SK-N-SH treated with all-trans-retinoic acid at 6 μM for 48 hours (cell line): ENCODE measurements around the gene DCN.

Experiments used
- ATAC-seq: fragments of 200-7000 bp; cut with Tn5 transposase; 3 replicates; pipeline ENCODE4 v1.9.1; 2020; ENCODE audit warnings: mild to moderate bottlenecking, moderate library complexity
- ARNTL ChIP-seq: fragments of 450-650 bp; formaldehyde crosslinking; IDR thresholded peaks from 2 replicates; pipeline ENCODE4 v1.5.0; 2020; ENCODE audit warnings: low read depth, mild to moderate bottlenecking, moderate library complexity, borderline replicate concordance
- CREB5 ChIP-seq: fragments of 250-450 bp; sonication (Bioruptor Pico); IDR thresholded peaks from 2 replicates; pipeline ENCODE4 v1.5.1; 2020; ENCODE audit warnings: low read depth, mild to moderate bottlenecking, moderate library complexity
- CSRNP3 ChIP-seq: fragments of 250-450 bp; sonication (Bioruptor Pico); IDR thresholded peaks from 2 replicates; pipeline ENCODE4 v1.5.1; 2021; ENCODE audit warnings: mild to moderate bottlenecking, moderate library complexity
- ESRRG ChIP-seq: fragments of 250-450 bp; sonication (Bioruptor Pico); IDR thresholded peaks from 2 replicates; pipeline ENCODE4 v1.6.1; 2021; ENCODE audit warnings: mild to moderate bottlenecking
- ISL1 ChIP-seq: fragments of 250-450 bp; sonication (Bioruptor Pico); IDR thresholded peaks from 2 replicates; pipeline ENCODE4 v2.1.2; 2022; ENCODE audit warnings: mild to moderate bottlenecking, moderate library complexity
- PATZ1 ChIP-seq: fragments of 250-450 bp; sonication (Bioruptor Pico); IDR thresholded peaks from 2 replicates; pipeline ENCODE4 v1.8.0; 2020; ENCODE audit warnings: mild to moderate bottlenecking, moderate library complexity, borderline replicate concordance
- POU6F1 ChIP-seq: fragments of 250-450 bp; sonication (Bioruptor Pico); IDR thresholded peaks from 2 replicates; pipeline ENCODE4 v1.8.0; 2021; ENCODE audit warnings: low read depth, mild to moderate bottlenecking, moderate library complexity, borderline replicate concordance
- PPARA ChIP-seq: fragments of 250-450 bp; sonication (Bioruptor Pico); IDR thresholded peaks from 2 replicates; pipeline ENCODE4 v1.5.0; 2020; ENCODE audit warnings: mild to moderate bottlenecking, borderline replicate concordance
- RARB ChIP-seq: fragments of 250-450 bp; sonication (Bioruptor Pico); IDR thresholded peaks from 2 replicates; pipeline ENCODE4 v1.8.0; 2021; ENCODE audit warnings: mild to moderate bottlenecking, moderate library complexity
- TCF4 ChIP-seq: fragments of 250-450 bp; sonication (Bioruptor Pico); IDR thresholded peaks from 2 replicates; pipeline ENCODE4 v1.8.0; 2021; ENCODE audit warnings: mild to moderate bottlenecking, moderate library complexity, borderline replicate concordance
- TOX ChIP-seq: fragments of 250-450 bp; sonication (Bioruptor Pico); IDR thresholded peaks from 2 replicates; pipeline ENCODE4 v1.8.0; 2021; ENCODE audit warnings: mild to moderate bottlenecking, moderate library complexity, borderline replicate concordance
- TSHZ2 ChIP-seq: fragments of 250-450 bp; sonication (Bioruptor Pico); IDR thresholded peaks from 2 replicates; pipeline ENCODE4 v1.5.0; 2020; ENCODE audit warnings: mild to moderate bottlenecking, moderate library complexity
- ZC3H10 ChIP-seq: fragments of 250-450 bp; sonication (Bioruptor Pico); IDR thresholded peaks from 2 replicates; pipeline ENCODE4 v1.5.1; 2021; ENCODE audit warnings: mild to moderate bottlenecking, moderate library complexity
- ZFP3 ChIP-seq: fragments of 250-450 bp; sonication (Bioruptor Pico); IDR thresholded peaks from 2 replicates; pipeline ENCODE4 v1.5.0; 2020; ENCODE audit warnings: mild to moderate bottlenecking, moderate library complexity
- ZFP30 ChIP-seq: fragments of 450-650 bp; formaldehyde crosslinking; IDR thresholded peaks from 2 replicates; pipeline ENCODE4 v1.5.0; 2022; ENCODE audit warnings: mild to moderate bottlenecking, moderate library complexity
- ZNF565 ChIP-seq: fragments of 450-650 bp; formaldehyde crosslinking; conservative IDR thresholded peaks from 2 replicates; pipeline ENCODE4 v1.5.0; 2020; ENCODE audit warnings: low read depth, mild to moderate bottlenecking, moderate library complexity
- ZNF70 ChIP-seq: fragments of 450-650 bp; formaldehyde crosslinking; IDR thresholded peaks from 2 replicates; pipeline ENCODE4 v1.5.0; 2020; ENCODE audit warnings: mild to moderate bottlenecking, moderate library complexity
- ZNF8 ChIP-seq: fragments of 450-650 bp; formaldehyde crosslinking; IDR thresholded peaks from 2 replicates; pipeline ENCODE4 v1.5.0; 2020; ENCODE audit warnings: mild to moderate bottlenecking, moderate library complexity

Gene DCN

GRCh38 chr12:91226951-91227350, 44.3 kb upstream of the DCN start:
- no peak for ATAC-seq
- TF ChIP-seq RARB (CRISPR knock-in tag) (no peak), ZC3H10 (CRISPR knock-in tag) (no peak), ZNF565 (CRISPR knock-in tag) (no peak), TCF4 (CRISPR knock-in tag) (no peak), POU6F1 (CRISPR knock-in tag) (no peak), PPARA (CRISPR knock-in tag) (no peak), TOX (CRISPR knock-in tag) (no peak), CREB5 (CRISPR knock-in tag) (no peak), ISL1 (CRISPR knock-in tag) (no peak), ZFP3 (CRISPR knock-in tag) (no peak), ARNTL (CRISPR knock-in tag) (no peak), ZNF8 (no peak), CSRNP3 (CRISPR knock-in tag) (no peak), ZNF70 (CRISPR knock-in tag) (no peak), TSHZ2 (CRISPR knock-in tag) (no peak), PATZ1 (CRISPR knock-in tag) (no peak), ZFP30 (CRISPR knock-in tag) (no peak)
- TF ChIP-seq, all 23 proteins: peak for 0

GRCh38 chr12:91225316-91225715, 42.7 kb upstream of the DCN start:
- TF ChIP-seq POU6F1 (CRISPR knock-in tag), result no peak
- no peak for TF ChIP-seq PATZ1 (CRISPR knock-in tag)
- TF ChIP-seq CSRNP3 (CRISPR knock-in tag), result no peak
- no peak for TF ChIP-seq ESRRG (CRISPR knock-in tag)
- TF ChIP-seq CREB5 (CRISPR knock-in tag), result no peak
- TF ChIP-seq ARNTL (CRISPR knock-in tag), result no peak
- TF ChIP-seq TOX (CRISPR knock-in tag), result no peak
- no peak for TF ChIP-seq TCF4 (CRISPR knock-in tag)
- no peak for TF ChIP-seq ZNF70 (CRISPR knock-in tag)
- no peak for ATAC-seq
